Natural killer cell (primary cell): Measurements from ENCODE around the gene GNRHR. TPM values are rescaled to one million over a fixed set of nuclear protein-coding genes. Genes with fewer than 3 reads are reported as not detected.

ENCODE experiments used
- ATAC-seq, 3 donors: fragments of 150-1000 bp in 2 of 3; fragments of 200-7000 bp in 1 of 3; cut with Tn5 transposase; 1 replicate in 1 of 3; 2 replicates in 2 of 3; pipeline ENCODE4 v1.10.0; 2021; ENCODE audit warnings: mild to moderate bottlenecking in 2 of 3, moderate library complexity in 2 of 3
- DNase-seq, 2 donors: peaks; one replicate each; pipeline versions ENCODE4 v3.0.0 to v3.0.0-alpha.2; 2013 to 2021; ENCODE audit warnings: mixed read lengths in 1 of 2
- H3K27ac ChIP-seq: one replicate; pipeline ENCODE4 v1.5.1; 2013; ENCODE audit warnings: mild to moderate bottlenecking, low read length
- H3K27me3 ChIP-seq: one replicate; pipeline ENCODE4 v1.6.1; 2013; ENCODE audit warnings: low read length; ENCODE audit not compliant: control insufficient read depth, insufficient read depth
- H3K36me3 ChIP-seq: one replicate; pipeline ENCODE4 v1.6.1; 2013; ENCODE audit warnings: low read length; ENCODE audit not compliant: control insufficient read depth, insufficient read depth
- H3K4me1 ChIP-seq: one replicate; pipeline ENCODE4 v1.6.1; 2013; ENCODE audit warnings: low read length; ENCODE audit not compliant: control insufficient read depth, insufficient read depth
- H3K4me3 ChIP-seq: one replicate; pipeline ENCODE4 v1.5.1; 2013; ENCODE audit warnings: low read length
- H3K9me3 ChIP-seq: one replicate; pipeline ENCODE4 v1.6.1; 2013; ENCODE audit warnings: low read length; ENCODE audit not compliant: control insufficient read depth, insufficient read depth
- H3K27ac Mint-ChIP-seq, 2 donors: one replicate each; pipeline ENCODE4 v1.8.0; 2022; ENCODE audit warnings: mild to moderate bottlenecking in 2 of 2, mixed read lengths in 2 of 2, moderate library complexity in 1 of 2
- H3K27me3 Mint-ChIP-seq, 2 donors: one replicate each; pipeline ENCODE4 v1.8.0; 2022; ENCODE audit warnings: low read depth in 2 of 2, mixed read lengths in 2 of 2
- H3K36me3 Mint-ChIP-seq: one replicate; pipeline ENCODE4 v1.8.0; 2022; ENCODE audit warnings: mixed read lengths
- H3K4me1 Mint-ChIP-seq, 2 donors: one replicate each; pipeline ENCODE4 v1.8.0; 2022; ENCODE audit warnings: mixed read lengths in 2 of 2
- H3K4me3 Mint-ChIP-seq: one replicate; pipeline ENCODE4 v1.8.0; 2022; ENCODE audit warnings: mild to moderate bottlenecking, moderate library complexity, mixed read lengths
- H3K9me3 Mint-ChIP-seq, 2 donors: one replicate each; pipeline ENCODE4 v1.8.0; 2022; ENCODE audit warnings: mixed read lengths in 2 of 2
- CTCF ChIP-seq: fragments of 200-600 bp; IDR thresholded peaks from one replicate; pipeline ENCODE4 v1.8.0; 2022; ENCODE audit warnings: antibody characterized with exemption
- WGBS: methylation state at CpG from one replicate; pipeline ENCODE4 v1.1.7; 2013; ENCODE audit warnings: missing lambda C conversion rate; ENCODE audit not compliant: insufficient coverage; 5-methylcytosine and 5-hydroxymethylcytosine counted together
- intact Hi-C: fragments of 100-400 bp; cut with micrococcal nuclease; formaldehyde crosslinking; loops from one replicate; pipeline ENCODE4 v1.14.2; 2022
- total RNA-seq, 4 donors: library from RNA; stranded (reverse); fragments of 120-200 nt in 1 of 4; gene quantifications; one replicate each; pipeline versions ENCODE4 v1.2.3 to v1.2.4, GENCODE V29; 2013 to 2022

Gene GNRHR
- total RNA-seq, 3 donors from 2014 or later (not counting 1 experiment from before 2014, with no cell fraction given), result not detected

GRCh38 chr4:67718848-67719247 lies 35.3 kb downstream of the GNRHR start:
- H3K4me1 Mint-ChIP-seq, result peaks cover 0 to 1% of the 10 kb centered on the region in 2 donors
- 100% methylated on average over 2 of the region's 2 CpGs for WGBS
- H3K4me3 Mint-ChIP-seq, result no peak overlapping the region
- H3K9me3 Mint-ChIP-seq, result no peaks in the 10 kb centered on the region
- TF ChIP-seq CTCF, result no peak
- H3K4me1 ChIP-seq, result no peaks in the 10 kb centered on the region
- no peaks in the 10 kb centered on the region for H3K27me3 Mint-ChIP-seq
- H3K36me3 ChIP-seq, result peaks cover 3% of the 10 kb centered on the region
- ATAC-seq, result no peak
- no peaks in the 10 kb centered on the region for H3K9me3 ChIP-seq
- no peak overlapping the region for H3K27ac Mint-ChIP-seq
- H3K36me3 Mint-ChIP-seq, result no peaks in the 10 kb centered on the region
- no peaks in the 10 kb centered on the region for H3K27me3 ChIP-seq
- no peak overlapping the region for H3K4me3 ChIP-seq
- H3K27ac ChIP-seq, result no peak overlapping the region
- DNase-seq, result no peak
- intact Hi-C loops, result no loop called here

DNA sequence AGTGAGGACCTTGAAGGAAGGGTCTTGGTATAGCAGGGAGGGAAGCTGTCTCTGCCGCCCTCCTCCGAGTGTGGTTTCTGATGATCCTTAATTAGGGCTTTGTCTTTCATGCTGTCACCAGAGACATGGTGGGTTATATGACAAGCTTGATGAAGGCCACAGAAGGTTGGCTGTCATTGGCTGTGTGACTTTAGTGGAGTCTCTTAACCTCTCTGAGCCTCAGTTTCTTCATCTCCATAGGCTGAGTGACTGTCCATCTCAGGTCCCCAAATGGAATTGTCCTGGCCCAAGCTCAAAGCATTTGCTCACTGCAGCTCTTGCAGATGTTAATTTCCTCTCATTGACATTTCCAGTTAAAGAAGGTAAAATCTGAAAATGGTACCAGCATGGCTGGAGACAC lies 36.6 kb downstream of the GNRHR start:
- Mint-ChIP-seq H3K27me3 (no peaks in the 10 kb centered on the region), H3K36me3 (no peaks in the 10 kb centered on the region), H3K4me1 (peaks cover 0 to 7% of the 10 kb centered on the region in 2 donors), H3K9me3 (no peaks in the 10 kb centered on the region), H3K27ac (no peak overlapping the region), H3K4me3 (no peak overlapping the region)
- DNase-seq, result no peak
- 97% methylated on average over 2 of the region's 2 CpGs for WGBS
- no peak for ATAC-seq
- no peak for TF ChIP-seq CTCF
- H3K4me1 ChIP-seq, result no peaks in the 10 kb centered on the region
- H3K27ac ChIP-seq, result no peak overlapping the region
- no peaks in the 10 kb centered on the region for H3K27me3 ChIP-seq
- peaks cover 3% of the 10 kb centered on the region for H3K36me3 ChIP-seq
- H3K9me3 ChIP-seq, result no peaks in the 10 kb centered on the region
- intact Hi-C loops, result no loop called here
- no peak overlapping the region for H3K4me3 ChIP-seq

GRCh38 chr4:67714955-67715354 lies 39.2 kb downstream of the GNRHR start:
- Histone ChIP-seq H3K4me1 (no peaks in the 10 kb centered on the region), H3K9me3 (no peaks in the 10 kb centered on the region), H3K27ac (no peak overlapping the region), H3K27me3 (no peaks in the 10 kb centered on the region), H3K4me3 (no peak overlapping the region), H3K36me3 (no peaks in the 10 kb centered on the region)
- no peak overlapping the region for H3K4me3 Mint-ChIP-seq
- no peaks in the 10 kb centered on the region for H3K27me3 Mint-ChIP-seq
- H3K36me3 Mint-ChIP-seq, result no peaks in the 10 kb centered on the region
- peaks cover 0 to 17% of the 10 kb centered on the region in 2 donors for H3K4me1 Mint-ChIP-seq
- DNase-seq, result no peak
- 98% methylated on average over 6 of the region's 6 CpGs for WGBS
- intact Hi-C loops, result no loop called here
- TF ChIP-seq CTCF, result no peak
- H3K9me3 Mint-ChIP-seq, result no peaks in the 10 kb centered on the region
- ATAC-seq, result no peak
- no peak overlapping the region for H3K27ac Mint-ChIP-seq

- H3K4me3 ChIP-seq, result no peak overlapping the region
- Mint-ChIP-seq H3K27ac (peak overlapping the region; percentile 23 to 58), H3K4me1 (peaks cover 0 to 22% of the 10 kb centered on the region in 2 donors), H3K36me3 (no peaks in the 10 kb centered on the region), H3K27me3 (no peaks in the 10 kb centered on the region), H3K4me3 (no peak overlapping the region), H3K9me3 (no peaks in the 10 kb centered on the region)
- WGBS, result 87% methylated on average over 1 of the region's 1 CpG
- no peak overlapping the region for H3K27ac ChIP-seq
- intact Hi-C loops, result no loop called here
- no peaks in the 10 kb centered on the region for H3K9me3 ChIP-seq
- no peaks in the 10 kb centered on the region for H3K27me3 ChIP-seq
- TF ChIP-seq CTCF, result no peak
- H3K36me3 ChIP-seq, result no peaks in the 10 kb centered on the region
- peak in 1 of 3 donors; percentile 44 for ATAC-seq
- H3K4me1 ChIP-seq, result no peaks in the 10 kb centered on the region
- DNase-seq, result no peak
Measured at GRCh38 chr4:67714248-67714583, 40.0 kb downstream of the GNRHR start.
